Neural crest cell (in vitro differentiated cells): ENCODE data around the gene CDH26. TPM values are rescaled to one million over a fixed set of nuclear protein-coding genes. Genes with fewer than 3 reads are reported as not detected.

Experiments used
- DNase-seq: peaks from one replicate; pipeline ENCODE4 v3.0.0; 2021; ENCODE audit warnings: low read depth, mixed read lengths, low spot score
- H3K27ac Mint-ChIP-seq: one replicate; pipeline ENCODE4 v1.8.0; 2021; ENCODE audit warnings: mild to moderate bottlenecking, mixed read lengths; ENCODE audit not compliant: unreplicated experiment
- H3K27me3 Mint-ChIP-seq: 2 replicates; pipeline ENCODE4 v1.8.0; 2021; ENCODE audit warnings: low read depth, mild to moderate bottlenecking, mixed read lengths
- H3K36me3 Mint-ChIP-seq: 2 replicates; pipeline ENCODE4 v1.8.0; 2021; ENCODE audit warnings: low read depth, mild to moderate bottlenecking, mixed read lengths
- H3K4me1 Mint-ChIP-seq: 2 replicates; pipeline ENCODE4 v1.8.0; 2021; ENCODE audit warnings: mixed read lengths
- H3K4me3 Mint-ChIP-seq: one replicate; pipeline ENCODE4 v1.8.0; 2021; ENCODE audit warnings: mild to moderate bottlenecking, mixed read lengths
- H3K9me3 Mint-ChIP-seq: 2 replicates; pipeline ENCODE4 v1.8.0; 2021; ENCODE audit warnings: mixed read lengths
- CTCF ChIP-seq: fragments of 200-600 bp; sonication (generic); conservative IDR thresholded peaks from 2 replicates; pipeline ENCODE4 v1.5.0; 2021; ENCODE audit warnings: antibody characterized with exemption, mild to moderate bottlenecking
- total RNA-seq: library from RNA; stranded (reverse); gene quantifications from 2 replicates; pipeline ENCODE4 v1.2.1, GENCODE V29; 2021

CDH26 gene
- total RNA-seq, 1 donor from 2014 or later = 0.89 TPM

GRCh38 chr20:59925359-59925758 is 32.9 kb upstream of the CDH26 start:
- Mint-ChIP-seq H3K36me3 (no peaks in the 10 kb centered on the region), H3K4me1 (peaks cover 13% of the 10 kb centered on the region), H3K9me3 (no peaks in the 10 kb centered on the region), H3K27me3 (no peaks in the 10 kb centered on the region), H3K27ac (no peak overlapping the region), H3K4me3 (no peak overlapping the region)
- no peak for TF ChIP-seq CTCF
- no peak for DNase-seq

- H3K36me3 Mint-ChIP-seq = no peaks in the 10 kb centered on the region
- H3K4me1 Mint-ChIP-seq = peaks cover 13% of the 10 kb centered on the region
- H3K4me3 Mint-ChIP-seq = no peak overlapping the region
- no peak for TF ChIP-seq CTCF
- no peak overlapping the region for H3K27ac Mint-ChIP-seq
- H3K9me3 Mint-ChIP-seq = no peaks in the 10 kb centered on the region
- no peak for DNase-seq
- no peaks in the 10 kb centered on the region for H3K27me3 Mint-ChIP-seq
These were observed 32.3 kb upstream of the CDH26 start for GRCh38 chr20:59925899-59926298.

- H3K4me1 Mint-ChIP-seq = peaks cover 20% of the 10 kb centered on the region
- no peak for TF ChIP-seq CTCF
- H3K4me3 Mint-ChIP-seq = peak overlapping the region; percentile 76
- H3K27me3 Mint-ChIP-seq = peaks cover 4% of the 10 kb centered on the region
- DNase-seq = no peak
- no peaks in the 10 kb centered on the region for H3K36me3 Mint-ChIP-seq
- peak overlapping the region; percentile 9 for H3K27ac Mint-ChIP-seq
- no peaks in the 10 kb centered on the region for H3K9me3 Mint-ChIP-seq
These were observed 26.5 kb upstream of the CDH26 start for GRCh38 chr20:59931511-59932312.

GRCh38 chr20:59932616-59933295 is 25.5 kb upstream of the CDH26 start:
- H3K27me3 Mint-ChIP-seq = peaks cover 4% of the 10 kb centered on the region
- no peak for DNase-seq
- H3K4me1 Mint-ChIP-seq = peaks cover 28% of the 10 kb centered on the region
- no peaks in the 10 kb centered on the region for H3K36me3 Mint-ChIP-seq
- no peak overlapping the region for H3K27ac Mint-ChIP-seq
- H3K9me3 Mint-ChIP-seq = no peaks in the 10 kb centered on the region
- H3K4me3 Mint-ChIP-seq = peak overlapping the region; percentile 34
- TF ChIP-seq CTCF = no peak

- no peak within 1 kb of the TSS for H3K27ac Mint-ChIP-seq
- no peaks in the 10 kb centered on the region for H3K9me3 Mint-ChIP-seq
- H3K4me3 Mint-ChIP-seq = peak within 1 kb of the TSS; percentile 88
- TF ChIP-seq CTCF = no peak
- no peak for DNase-seq
- H3K27me3 Mint-ChIP-seq = peaks cover 4% of the 10 kb centered on the region
- H3K36me3 Mint-ChIP-seq = no peaks in the 10 kb centered on the region
- H3K4me1 Mint-ChIP-seq = peaks cover 34% of the 10 kb centered on the region
These were observed 24.9 kb upstream of the CDH26 start, which contains the start of gene SYCP2 for GRCh38 chr20:59933296-59933848. SYCP2 (minus strand) TSS chr20:59933637; CDS start chr20:59922413, 11,224 bp downstream.
